Endothelial cell (in vitro differentiated cells): Measurements from ENCODE around the gene SEMA3D. TPM values are rescaled to one million over a fixed set of nuclear protein-coding genes. Genes with fewer than 3 reads are reported as not detected.

ENCODE experiments used
- DNase-seq: peaks from one replicate; pipeline ENCODE4 v3.0.0; 2021; ENCODE audit warnings: low spot score
- H3K27ac Mint-ChIP-seq: one replicate; pipeline ENCODE4 v1.8.0; 2021; ENCODE audit warnings: mixed read lengths, inconsistent platforms; ENCODE audit not compliant: unreplicated experiment
- H3K27me3 Mint-ChIP-seq: one replicate; pipeline ENCODE4 v1.8.0; 2021; ENCODE audit warnings: mild to moderate bottlenecking, moderate library complexity, mixed read lengths, inconsistent platforms; ENCODE audit not compliant: unreplicated experiment
- H3K36me3 Mint-ChIP-seq: one replicate; pipeline ENCODE4 v1.8.0; 2021; ENCODE audit warnings: mild to moderate bottlenecking, low read depth, mixed read lengths, inconsistent platforms; ENCODE audit not compliant: unreplicated experiment
- H3K4me1 Mint-ChIP-seq: one replicate; pipeline ENCODE4 v1.8.0; 2021; ENCODE audit warnings: mild to moderate bottlenecking, mixed read lengths, inconsistent platforms; ENCODE audit not compliant: unreplicated experiment
- H3K4me3 Mint-ChIP-seq: one replicate; pipeline ENCODE4 v1.8.0; 2021; ENCODE audit warnings: mild to moderate bottlenecking, mixed read lengths, inconsistent platforms; ENCODE audit not compliant: unreplicated experiment
- H3K9me3 Mint-ChIP-seq: one replicate; pipeline ENCODE4 v1.8.0; 2021; ENCODE audit warnings: mixed read lengths, inconsistent platforms; ENCODE audit not compliant: unreplicated experiment
- total RNA-seq: library from RNA; stranded (reverse); fragmentation: NEBNext Ultra II Directional; extraction: Animal tissue kit (Norgen Biotek cat#: 25700); gene quantifications from one replicate; pipeline ENCODE4 v1.2.1, GENCODE V29; 2021; ENCODE audit not compliant: unreplicated experiment
- TF ChIP-seq, protein P1 (sequence below): fragments of 200-600 bp; sonication (generic); IDR thresholded peaks from one replicate; pipeline ENCODE4 v1.5.0; 2021; ENCODE audit warnings: antibody characterized with exemption; ENCODE audit not compliant: unreplicated experiment

SEMA3D gene
- total RNA-seq, 1 donor from 2014 or later = 1.8 TPM

DNA sequence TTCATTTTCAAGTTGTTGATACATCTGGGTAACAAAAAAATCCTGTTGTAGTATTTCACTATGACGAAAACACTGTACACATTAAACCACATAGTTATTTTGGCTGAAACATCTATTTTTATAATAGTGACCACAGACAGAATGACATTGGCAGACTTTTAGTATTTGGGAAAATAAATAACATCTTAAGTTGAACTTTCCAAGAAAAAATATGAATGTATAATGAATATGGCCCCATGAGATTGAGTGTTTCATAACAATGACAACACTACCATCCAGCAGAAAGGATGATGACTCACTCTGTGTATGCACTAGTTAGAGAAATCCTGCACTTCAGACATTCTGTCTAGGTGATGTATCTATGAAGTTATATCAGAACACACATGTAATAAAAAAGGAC is 118.1 kb downstream of the SEMA3D start:
- Mint-ChIP-seq H3K36me3 (no peaks in the 10 kb centered on the region), H3K9me3 (no peaks in the 10 kb centered on the region), H3K27me3 (no peaks in the 10 kb centered on the region), H3K27ac (no peak overlapping the region), H3K4me3 (no peak overlapping the region), H3K4me1 (peaks cover 4% of the 10 kb centered on the region)
- no peak for DNase-seq
- TF ChIP-seq, protein P1, sequence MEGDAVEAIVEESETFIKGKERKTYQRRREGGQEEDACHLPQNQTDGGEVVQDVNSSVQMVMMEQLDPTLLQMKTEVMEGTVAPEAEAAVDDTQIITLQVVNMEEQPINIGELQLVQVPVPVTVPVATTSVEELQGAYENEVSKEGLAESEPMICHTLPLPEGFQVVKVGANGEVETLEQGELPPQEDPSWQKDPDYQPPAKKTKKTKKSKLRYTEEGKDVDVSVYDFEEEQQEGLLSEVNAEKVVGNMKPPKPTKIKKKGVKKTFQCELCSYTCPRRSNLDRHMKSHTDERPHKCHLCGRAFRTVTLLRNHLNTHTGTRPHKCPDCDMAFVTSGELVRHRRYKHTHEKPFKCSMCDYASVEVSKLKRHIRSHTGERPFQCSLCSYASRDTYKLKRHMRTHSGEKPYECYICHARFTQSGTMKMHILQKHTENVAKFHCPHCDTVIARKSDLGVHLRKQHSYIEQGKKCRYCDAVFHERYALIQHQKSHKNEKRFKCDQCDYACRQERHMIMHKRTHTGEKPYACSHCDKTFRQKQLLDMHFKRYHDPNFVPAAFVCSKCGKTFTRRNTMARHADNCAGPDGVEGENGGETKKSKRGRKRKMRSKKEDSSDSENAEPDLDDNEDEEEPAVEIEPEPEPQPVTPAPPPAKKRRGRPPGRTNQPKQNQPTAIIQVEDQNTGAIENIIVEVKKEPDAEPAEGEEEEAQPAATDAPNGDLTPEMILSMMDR = no peak

DNA sequence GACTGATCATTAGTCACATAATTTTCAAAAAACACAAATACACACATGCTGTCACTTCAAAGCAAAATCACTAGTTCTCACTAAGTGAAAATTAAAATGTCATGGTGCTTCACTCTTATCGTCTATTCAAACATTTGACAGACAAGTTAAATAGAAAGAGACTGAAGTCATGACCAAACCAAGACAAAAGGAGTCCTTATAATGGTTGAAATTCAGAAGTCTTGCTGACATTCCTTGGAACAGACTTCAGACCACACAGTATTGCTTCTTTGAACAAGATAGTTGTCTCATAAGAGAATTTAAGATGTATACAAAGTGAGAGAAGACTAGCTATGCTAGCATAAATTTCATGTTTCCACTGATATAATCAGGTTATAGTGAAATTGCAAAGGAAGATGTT is 119.5 kb downstream of the SEMA3D start:
- H3K27ac Mint-ChIP-seq = no peak overlapping the region
- no peak overlapping the region for H3K4me3 Mint-ChIP-seq
- TF ChIP-seq, protein P1 = no peak
- H3K4me1 Mint-ChIP-seq = peaks cover 5% of the 10 kb centered on the region
- no peaks in the 10 kb centered on the region for H3K9me3 Mint-ChIP-seq
- H3K36me3 Mint-ChIP-seq = no peaks in the 10 kb centered on the region
- no peaks in the 10 kb centered on the region for H3K27me3 Mint-ChIP-seq
- no peak for DNase-seq

DNA sequence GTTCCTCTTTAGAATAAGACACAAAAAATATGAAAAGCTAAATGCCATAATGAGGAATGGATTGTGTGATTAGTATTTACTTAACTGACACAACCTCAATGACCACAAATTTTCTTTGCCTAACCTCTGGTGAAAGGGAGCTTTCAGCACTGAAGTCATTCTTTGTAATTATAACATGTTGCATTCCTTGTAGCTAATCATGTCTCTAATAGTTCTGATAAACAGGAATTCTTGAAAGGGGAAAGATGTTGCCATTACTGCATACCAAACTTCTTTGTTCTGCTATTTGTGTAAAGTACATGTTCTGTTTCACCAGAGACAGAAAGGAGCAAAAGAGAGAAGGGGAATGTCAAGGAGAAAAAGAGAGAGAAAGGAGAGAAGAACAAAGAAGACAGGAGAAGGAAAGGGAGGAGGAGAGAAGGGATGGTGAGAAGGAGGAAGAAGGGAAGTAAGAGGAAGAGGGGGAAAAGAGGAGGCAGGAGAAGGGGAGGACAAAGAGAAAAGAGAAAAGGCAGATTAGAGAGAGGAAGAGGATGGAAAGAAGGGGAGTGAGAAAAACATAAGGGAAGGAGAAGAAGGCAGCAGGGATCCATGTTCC is 120.9 kb downstream of the SEMA3D start:
- no peak for DNase-seq
- no peaks in the 10 kb centered on the region for H3K27me3 Mint-ChIP-seq
- H3K4me1 Mint-ChIP-seq = peaks cover 7% of the 10 kb centered on the region
- no peaks in the 10 kb centered on the region for H3K9me3 Mint-ChIP-seq
- no peak overlapping the region for H3K27ac Mint-ChIP-seq
- no peak overlapping the region for H3K4me3 Mint-ChIP-seq
- TF ChIP-seq, protein P1 = no peak
- H3K36me3 Mint-ChIP-seq = no peaks in the 10 kb centered on the region

DNA sequence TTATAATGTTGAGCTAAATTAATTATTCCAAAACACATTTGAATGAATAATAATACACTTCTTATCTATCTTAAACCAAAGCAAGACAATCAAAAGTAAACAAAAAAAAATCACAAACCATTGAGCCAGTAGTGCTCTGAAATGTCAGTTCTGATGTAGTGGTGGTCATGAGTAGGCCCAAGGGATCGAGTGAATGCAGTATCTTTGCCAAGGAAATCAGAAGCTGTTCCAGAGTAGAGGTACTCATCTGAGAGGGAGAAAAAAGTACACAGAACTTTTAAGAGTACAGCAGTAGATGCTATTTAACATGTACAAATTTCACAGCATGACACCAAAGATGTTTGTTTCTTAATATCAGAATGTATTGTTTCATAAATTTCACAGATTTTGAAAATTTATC is 121.5 kb downstream of the SEMA3D start:
- Mint-ChIP-seq H3K36me3 (no peaks in the 10 kb centered on the region), H3K27me3 (no peaks in the 10 kb centered on the region), H3K9me3 (no peaks in the 10 kb centered on the region), H3K27ac (no peak overlapping the region), H3K4me3 (no peak overlapping the region), H3K4me1 (peaks cover 7% of the 10 kb centered on the region)
- no peak for DNase-seq
- TF ChIP-seq, protein P1 = no peak

DNA sequence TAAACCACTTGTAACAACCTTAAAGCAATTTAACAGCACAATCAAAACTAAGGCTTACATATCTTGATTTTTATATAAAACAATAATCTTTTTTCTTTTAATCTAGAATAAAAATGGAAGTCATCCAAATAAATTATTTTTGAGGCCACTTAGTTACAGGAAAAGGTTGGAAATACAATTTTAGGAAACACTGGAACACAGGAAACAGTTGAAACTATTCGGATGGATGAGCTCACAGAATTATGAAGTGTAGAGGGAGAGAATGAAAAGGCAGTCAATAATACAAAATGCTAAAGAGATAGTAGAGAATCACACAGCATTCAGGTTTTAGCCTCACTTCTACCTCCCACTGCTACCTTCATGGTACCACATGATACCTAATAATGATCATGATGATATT is 124.2 kb downstream of the SEMA3D start:
- no peak for DNase-seq
- H3K4me3 Mint-ChIP-seq = no peak overlapping the region
- no peaks in the 10 kb centered on the region for H3K36me3 Mint-ChIP-seq
- no peaks in the 10 kb centered on the region for H3K9me3 Mint-ChIP-seq
- H3K27ac Mint-ChIP-seq = no peak overlapping the region
- TF ChIP-seq, protein P1 = no peak
- no peaks in the 10 kb centered on the region for H3K27me3 Mint-ChIP-seq
- H3K4me1 Mint-ChIP-seq = peaks cover 7% of the 10 kb centered on the region
